Neural cell (in vitro differentiated cells): Measurements from ENCODE around the gene EEIG1. TPM values are rescaled to one million over a fixed set of nuclear protein-coding genes. Genes with fewer than 3 reads are reported as not detected.

Experiments used
- H2AFZ ChIP-seq: fragments of 200-600, 300-800 bp; sonication (generic), shearing (Covaris generic); 2 replicates; pipeline ENCODE4 v1.6.0; 2014; ENCODE audit warnings: low read depth, mild to moderate bottlenecking, antibody characterized with exemption, low read length, moderate library complexity
- H3F3A ChIP-seq: fragments of 200-600 bp; shearing (Covaris generic); 2 replicates; pipeline ENCODE4 v1.6.1; 2016; ENCODE audit warnings: mild to moderate bottlenecking, moderate library complexity, mixed read lengths, antibody characterized with exemption, low read length; ENCODE audit not compliant: insufficient read depth, poor library complexity, severe bottlenecking
- H3K27ac ChIP-seq: fragments of 200-600, 300-800 bp; sonication (generic), shearing (Covaris generic); 2 replicates; pipeline ENCODE4 v1.5.1; 2014; ENCODE audit warnings: mild to moderate bottlenecking, low read length, moderate library complexity
- H3K27me3 ChIP-seq: fragments of 300-800, 200-600 bp; sonication (generic), shearing (Covaris generic); 2 replicates; pipeline ENCODE4 v1.6.0; 2014; ENCODE audit warnings: mild to moderate bottlenecking, low read depth, low read length, moderate library complexity; ENCODE audit not compliant: insufficient read depth
- H3K36me3 ChIP-seq: fragments of 300-800, 200-600 bp; sonication (generic), shearing (Covaris generic); 2 replicates; pipeline ENCODE4 v1.5.1; 2014; ENCODE audit warnings: mild to moderate bottlenecking, antibody characterized with exemption, low read length, moderate library complexity; ENCODE audit not compliant: insufficient read depth
- H3K4me2 ChIP-seq: fragments of 300-800, 200-600 bp; sonication (generic), shearing (Covaris generic); 2 replicates; pipeline ENCODE4 v1.6.0; 2014; ENCODE audit warnings: mild to moderate bottlenecking, low read length
- H3K4me3 ChIP-seq: fragments of 300-800, 200-600 bp; sonication (generic), shearing (Covaris generic); 2 replicates; pipeline ENCODE4 v1.5.1; 2014; ENCODE audit warnings: mild to moderate bottlenecking, low read length, moderate library complexity
- H3K79me2 ChIP-seq: fragments of 200-600 bp; shearing (Covaris generic); replicated peaks from 2 replicates; pipeline ENCODE4 v1.6.0; 2014; ENCODE audit warnings: mild to moderate bottlenecking, low read length, moderate library complexity; ENCODE audit not compliant: insufficient read depth
- H3K9ac ChIP-seq: fragments of 300-800, 200-600 bp; sonication (generic), shearing (Covaris generic); 2 replicates; pipeline ENCODE4 v1.6.1; 2016; ENCODE audit warnings: mild to moderate bottlenecking, low read length, mixed read lengths
- H3K9me2 ChIP-seq: fragments of 200-600 bp; shearing (Covaris generic); 2 replicates; pipeline ENCODE4 v1.6.1; 2016; ENCODE audit warnings: mild to moderate bottlenecking, low read length, mixed read lengths; ENCODE audit not compliant: insufficient read depth
- H3K9me3 ChIP-seq: fragments of 200-600, 300-800 bp; sonication (generic), shearing (Covaris generic); 2 replicates; pipeline ENCODE4 v1.6.1; 2016; ENCODE audit warnings: mild to moderate bottlenecking, mixed run types, low read length, moderate library complexity, mixed read lengths
- H4K20me1 ChIP-seq: fragments of 200-600 bp; shearing (Covaris generic); 2 replicates; pipeline ENCODE4 v1.6.1; 2016; ENCODE audit warnings: mild to moderate bottlenecking, mixed run types; ENCODE audit not compliant: insufficient read depth
- EP300 ChIP-seq: fragments of 450-650 bp; conservative IDR thresholded peaks from 2 replicates; pipeline ENCODE4 v1.6.1; 2014; ENCODE audit warnings: antibody characterized with exemption, mild to moderate bottlenecking, moderate library complexity; ENCODE audit not compliant: poor library complexity, severe bottlenecking
- EZH2 ChIP-seq: fragments of 200-600, 300-800 bp; shearing (Covaris generic), sonication (generic); IDR thresholded peaks from 2 replicates; pipeline ENCODE4 v1.6.1; 2014; ENCODE audit warnings: antibody characterized with exemption, low read length, borderline replicate concordance, mild to moderate bottlenecking; ENCODE audit not compliant: insufficient read depth, poor library complexity, severe bottlenecking
- MXI1 ChIP-seq: fragments of 450-650 bp; conservative IDR thresholded peaks from 2 replicates; pipeline ENCODE4 v1.6.1; 2014; ENCODE audit warnings: antibody characterized with exemption, mild to moderate bottlenecking; ENCODE audit not compliant: poor library complexity, severe bottlenecking
- RAD21 ChIP-seq: fragments of 450-650 bp; conservative IDR thresholded peaks from 2 replicates; pipeline ENCODE4 v1.6.1; 2014; ENCODE audit warnings: antibody characterized with exemption, mild to moderate bottlenecking, moderate library complexity
- SMC3 ChIP-seq: fragments of 450-650 bp; conservative IDR thresholded peaks from 2 replicates; pipeline ENCODE4 v1.6.1; 2014; ENCODE audit warnings: antibody characterized with exemption, mild to moderate bottlenecking, moderate library complexity; ENCODE audit not compliant: poor library complexity
- TAF1 ChIP-seq: IDR thresholded peaks from 2 replicates; pipeline ENCODE4 v1.6.1; 2012; ENCODE audit warnings: low read depth
- polyA plus RNA-seq: library from polyadenylated mRNA; depleted of rRNA; stranded (reverse); fragments of >200 nt; gene quantifications from 2 replicates; pipeline ENCODE4 v1.2.3, GENCODE V29; 2014
- TF ChIP-seq, protein P1 (sequence below): IDR thresholded peaks from 2 replicates; pipeline ENCODE4 v1.6.1; 2012; ENCODE audit warnings: borderline replicate concordance
- TF ChIP-seq, protein P2 (sequence below): fragments of 450-650 bp; IDR thresholded peaks from 2 replicates; pipeline ENCODE4 v1.5.1; 2014; ENCODE audit warnings: antibody characterized with exemption, mild to moderate bottlenecking, moderate library complexity; ENCODE audit not compliant: poor library complexity, severe bottlenecking

Gene EEIG1
- polyA plus RNA-seq, 1 donor from 2014 or later: 6.7 TPM

DNA sequence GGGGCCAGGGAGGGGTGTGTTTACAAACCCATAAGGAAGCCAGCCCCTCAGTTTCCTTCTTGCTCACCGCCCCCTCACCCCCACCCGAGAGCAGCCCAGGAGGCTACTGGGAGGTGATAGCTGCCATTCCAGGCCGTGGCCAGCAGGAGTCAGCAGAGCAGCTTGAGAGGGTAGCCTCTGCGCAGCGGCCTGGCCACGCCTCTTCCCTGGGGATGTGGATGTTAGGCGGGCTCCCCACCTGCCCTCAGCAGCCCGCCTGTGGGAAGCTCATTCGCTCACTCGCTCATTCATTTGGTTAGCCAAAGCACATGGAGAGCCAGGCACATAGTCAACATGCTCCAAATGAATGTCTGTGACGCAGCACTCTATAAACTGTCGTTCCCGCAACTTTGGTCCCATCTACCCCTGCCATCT lies 37.1 kb downstream of the EEIG1 start:
- no peak overlapping the region for H3K4me2 ChIP-seq
- no peaks in the 10 kb centered on the region for H3K27me3 ChIP-seq
- no peak overlapping the region for H3K9ac ChIP-seq
- H3K79me2 ChIP-seq: no peaks in the 10 kb centered on the region
- no peaks in the 10 kb centered on the region for H3F3A ChIP-seq
- H3K9me2 ChIP-seq: no peaks in the 10 kb centered on the region
- H3K27ac ChIP-seq: no peak overlapping the region
- TF ChIP-seq, protein P1, sequence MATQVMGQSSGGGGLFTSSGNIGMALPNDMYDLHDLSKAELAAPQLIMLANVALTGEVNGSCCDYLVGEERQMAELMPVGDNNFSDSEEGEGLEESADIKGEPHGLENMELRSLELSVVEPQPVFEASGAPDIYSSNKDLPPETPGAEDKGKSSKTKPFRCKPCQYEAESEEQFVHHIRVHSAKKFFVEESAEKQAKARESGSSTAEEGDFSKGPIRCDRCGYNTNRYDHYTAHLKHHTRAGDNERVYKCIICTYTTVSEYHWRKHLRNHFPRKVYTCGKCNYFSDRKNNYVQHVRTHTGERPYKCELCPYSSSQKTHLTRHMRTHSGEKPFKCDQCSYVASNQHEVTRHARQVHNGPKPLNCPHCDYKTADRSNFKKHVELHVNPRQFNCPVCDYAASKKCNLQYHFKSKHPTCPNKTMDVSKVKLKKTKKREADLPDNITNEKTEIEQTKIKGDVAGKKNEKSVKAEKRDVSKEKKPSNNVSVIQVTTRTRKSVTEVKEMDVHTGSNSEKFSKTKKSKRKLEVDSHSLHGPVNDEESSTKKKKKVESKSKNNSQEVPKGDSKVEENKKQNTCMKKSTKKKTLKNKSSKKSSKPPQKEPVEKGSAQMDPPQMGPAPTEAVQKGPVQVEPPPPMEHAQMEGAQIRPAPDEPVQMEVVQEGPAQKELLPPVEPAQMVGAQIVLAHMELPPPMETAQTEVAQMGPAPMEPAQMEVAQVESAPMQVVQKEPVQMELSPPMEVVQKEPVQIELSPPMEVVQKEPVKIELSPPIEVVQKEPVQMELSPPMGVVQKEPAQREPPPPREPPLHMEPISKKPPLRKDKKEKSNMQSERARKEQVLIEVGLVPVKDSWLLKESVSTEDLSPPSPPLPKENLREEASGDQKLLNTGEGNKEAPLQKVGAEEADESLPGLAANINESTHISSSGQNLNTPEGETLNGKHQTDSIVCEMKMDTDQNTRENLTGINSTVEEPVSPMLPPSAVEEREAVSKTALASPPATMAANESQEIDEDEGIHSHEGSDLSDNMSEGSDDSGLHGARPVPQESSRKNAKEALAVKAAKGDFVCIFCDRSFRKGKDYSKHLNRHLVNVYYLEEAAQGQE: no peak
- TF ChIP-seq, protein P2, sequence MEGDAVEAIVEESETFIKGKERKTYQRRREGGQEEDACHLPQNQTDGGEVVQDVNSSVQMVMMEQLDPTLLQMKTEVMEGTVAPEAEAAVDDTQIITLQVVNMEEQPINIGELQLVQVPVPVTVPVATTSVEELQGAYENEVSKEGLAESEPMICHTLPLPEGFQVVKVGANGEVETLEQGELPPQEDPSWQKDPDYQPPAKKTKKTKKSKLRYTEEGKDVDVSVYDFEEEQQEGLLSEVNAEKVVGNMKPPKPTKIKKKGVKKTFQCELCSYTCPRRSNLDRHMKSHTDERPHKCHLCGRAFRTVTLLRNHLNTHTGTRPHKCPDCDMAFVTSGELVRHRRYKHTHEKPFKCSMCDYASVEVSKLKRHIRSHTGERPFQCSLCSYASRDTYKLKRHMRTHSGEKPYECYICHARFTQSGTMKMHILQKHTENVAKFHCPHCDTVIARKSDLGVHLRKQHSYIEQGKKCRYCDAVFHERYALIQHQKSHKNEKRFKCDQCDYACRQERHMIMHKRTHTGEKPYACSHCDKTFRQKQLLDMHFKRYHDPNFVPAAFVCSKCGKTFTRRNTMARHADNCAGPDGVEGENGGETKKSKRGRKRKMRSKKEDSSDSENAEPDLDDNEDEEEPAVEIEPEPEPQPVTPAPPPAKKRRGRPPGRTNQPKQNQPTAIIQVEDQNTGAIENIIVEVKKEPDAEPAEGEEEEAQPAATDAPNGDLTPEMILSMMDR: peak; percentile 74
- TF ChIP-seq EZH2 (no peak), RAD21 (peak; percentile 67), MXI1 (no peak), SMC3 (peak; percentile 70)
- no peak overlapping the region for H2AFZ ChIP-seq
- no peak overlapping the region for H3K4me3 ChIP-seq
- H3K9me3 ChIP-seq: no peaks in the 10 kb centered on the region
- no peaks in the 10 kb centered on the region for H3K36me3 ChIP-seq
- no peaks in the 10 kb centered on the region for H4K20me1 ChIP-seq

DNA sequence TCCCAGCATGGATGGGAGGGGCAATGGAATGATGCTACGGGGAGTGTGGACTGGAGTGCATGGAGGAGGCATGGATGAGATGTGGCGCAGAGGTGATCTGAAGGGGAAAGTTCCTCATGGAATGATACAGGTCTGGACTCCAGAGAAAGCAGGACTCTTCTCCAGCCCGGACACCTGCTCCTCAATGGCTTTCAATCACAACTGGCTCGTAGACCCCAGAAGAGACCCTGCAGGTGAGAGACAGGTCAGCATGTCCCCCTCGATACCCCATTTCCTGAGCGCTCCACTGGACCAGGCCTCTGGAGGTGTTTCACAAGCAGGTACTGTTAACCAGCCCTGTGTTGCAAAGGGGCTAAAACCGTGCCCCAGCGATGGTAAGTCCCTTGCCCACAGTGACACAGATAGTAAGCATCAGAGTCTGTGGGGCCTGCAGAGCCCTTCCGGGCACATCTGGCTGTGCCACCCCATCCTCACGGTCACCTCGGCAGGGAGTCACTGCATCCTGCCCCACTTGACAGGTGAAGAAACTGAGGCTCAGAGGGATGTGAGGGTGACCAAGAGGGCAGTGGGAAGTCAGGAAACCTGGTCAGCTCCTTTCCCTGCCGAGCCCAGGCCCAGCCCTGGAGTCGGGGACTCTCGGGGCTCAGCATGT lies 37.7 kb downstream of the EEIG1 start:
- H3K9ac ChIP-seq: no peak overlapping the region

More for the DNA sequence above, 37.7 kb downstream of the EEIG1 start:
- no peak for TF ChIP-seq RAD21
- no peak for TF ChIP-seq EP300
- TF ChIP-seq, protein P2: peak; percentile 20
- no peak for TF ChIP-seq TAF1
- Histone ChIP-seq H3K36me3 (no peaks in the 10 kb centered on the region), H4K20me1 (no peaks in the 10 kb centered on the region), H3K79me2 (no peaks in the 10 kb centered on the region), H3K9me2 (no peaks in the 10 kb centered on the region), H2AFZ (no peak overlapping the region), H3K9me3 (no peaks in the 10 kb centered on the region), H3K27me3 (no peaks in the 10 kb centered on the region), H3F3A (no peaks in the 10 kb centered on the region), H3K27ac (no peak overlapping the region), H3K4me3 (no peak overlapping the region), H3K4me2 (no peak overlapping the region)
